KMS-11 (cell line): ENCODE measurements around the gene GGTLC2.

ENCODE experiments used
- H2AFZ ChIP-seq: fragments of 200-600 bp; sonication (generic); 2 replicates; pipeline ENCODE4 v1.6.1; 2016; ENCODE audit warnings: antibody characterized with exemption, mixed run types, low read depth
- H3K27ac ChIP-seq: fragments of 200-600 bp; sonication (generic); 2 replicates; pipeline ENCODE4 v1.6.1; 2016; ENCODE audit warnings: mild to moderate bottlenecking, mixed run types
- H3K27me3 ChIP-seq: fragments of 200-600 bp; sonication (generic); 2 replicates; pipeline ENCODE4 v1.6.1; 2017; ENCODE audit warnings: mild to moderate bottlenecking, low read depth, mixed run types, moderate library complexity; ENCODE audit not compliant: insufficient read depth
- H3K36me3 ChIP-seq: fragments of 200-600 bp; sonication (generic); 2 replicates; pipeline ENCODE4 v1.6.1; 2017; ENCODE audit warnings: mild to moderate bottlenecking, mixed run types; ENCODE audit not compliant: insufficient read depth
- H3K4me1 ChIP-seq: fragments of 200-600 bp; sonication (generic); 2 replicates; pipeline ENCODE4 v1.6.1; 2016; ENCODE audit warnings: mild to moderate bottlenecking, low read depth, mixed run types; ENCODE audit not compliant: poor library complexity, severe bottlenecking
- H3K4me2 ChIP-seq: fragments of 200-600 bp; sonication (generic); 2 replicates; pipeline ENCODE4 v1.7.0; 2016; ENCODE audit warnings: mild to moderate bottlenecking, mixed run types
- H3K4me3 ChIP-seq: fragments of 200-600 bp; sonication (generic); IDR thresholded peaks from 2 replicates; pipeline ENCODE4 v1.6.1; 2017; ENCODE audit warnings: low read depth, low read length, mixed read lengths; ENCODE audit not compliant: insufficient read depth
- H3K79me2 ChIP-seq: fragments of 200-600 bp; sonication (generic); 2 replicates; pipeline ENCODE4 v1.6.1; 2016; ENCODE audit warnings: low read depth, mixed run types; ENCODE audit not compliant: insufficient read depth
- H3K9ac ChIP-seq: fragments of 200-600 bp; sonication (generic); 2 replicates; pipeline ENCODE4 v1.6.1; 2016; ENCODE audit warnings: mild to moderate bottlenecking, mixed run types
- H4K20me1 ChIP-seq: fragments of 200-600 bp; sonication (generic); 2 replicates; pipeline ENCODE4 v1.6.1; 2016; ENCODE audit warnings: mild to moderate bottlenecking, mixed run types; ENCODE audit not compliant: insufficient read depth
- TF ChIP-seq, protein P1 (sequence below): fragments of 200-600 bp; sonication (generic); conservative IDR thresholded peaks from 2 replicates; pipeline ENCODE4 v1.6.1; 2017; ENCODE audit warnings: low read depth, mild to moderate bottlenecking, antibody characterized with exemption, low read length, moderate library complexity, mixed read lengths

GGTLC2 gene

DNA sequence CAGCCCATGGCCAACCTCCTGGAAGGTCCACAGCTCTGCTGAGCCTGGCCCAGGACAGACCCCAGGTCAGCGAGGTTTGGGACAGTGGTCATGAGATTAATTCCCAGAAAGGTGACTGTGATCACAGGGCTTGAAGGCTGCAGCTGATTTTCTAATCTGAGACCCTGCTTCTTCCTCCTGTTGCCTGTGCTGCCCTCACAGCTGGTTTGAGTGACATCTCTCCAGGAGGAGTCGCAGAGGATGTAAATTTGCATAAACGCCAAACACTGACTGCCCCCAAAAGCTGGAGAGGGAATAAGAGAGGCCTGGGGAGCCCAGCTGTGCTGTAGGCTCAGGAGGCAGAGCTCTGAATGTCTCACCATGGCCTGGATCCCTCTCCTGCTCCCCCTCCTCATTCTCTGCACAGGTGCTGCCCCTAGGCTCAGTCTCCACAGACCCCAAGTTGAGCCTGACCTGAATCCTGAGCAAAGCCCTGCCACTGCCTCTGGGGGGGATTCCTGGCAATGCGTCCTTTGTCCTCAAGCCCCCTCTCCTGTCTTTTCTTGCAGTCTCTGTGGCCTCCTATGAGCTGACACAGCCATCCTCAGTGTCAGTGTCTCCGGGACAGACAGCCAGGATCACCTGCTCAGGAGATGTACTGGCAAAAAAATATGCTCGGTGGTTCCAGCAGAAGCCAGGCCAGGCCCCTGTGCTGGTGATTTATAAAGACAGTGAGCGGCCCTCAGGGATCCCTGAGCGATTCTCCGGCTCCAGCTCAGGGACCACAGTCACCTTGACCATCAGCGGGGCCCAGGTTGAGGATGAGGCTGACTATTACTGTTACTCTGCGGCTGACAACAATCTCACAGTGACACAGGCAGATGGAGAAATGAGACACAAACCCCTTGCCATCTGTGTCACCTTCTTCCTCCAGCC, 23.8 kb downstream of the GGTLC2 start:
- Histone ChIP-seq H3K9ac (no peak overlapping the region), H3K4me1 (no peaks in the 10 kb centered on the region), H3K27ac (no peak overlapping the region), H2AFZ (no peak overlapping the region), H3K4me2 (no peak overlapping the region), H3K79me2 (no peaks in the 10 kb centered on the region), H3K4me3 (no peak overlapping the region), H3K27me3 (no peaks in the 10 kb centered on the region), H4K20me1 (no peaks in the 10 kb centered on the region), H3K36me3 (no peaks in the 10 kb centered on the region)
- TF ChIP-seq, protein P1, sequence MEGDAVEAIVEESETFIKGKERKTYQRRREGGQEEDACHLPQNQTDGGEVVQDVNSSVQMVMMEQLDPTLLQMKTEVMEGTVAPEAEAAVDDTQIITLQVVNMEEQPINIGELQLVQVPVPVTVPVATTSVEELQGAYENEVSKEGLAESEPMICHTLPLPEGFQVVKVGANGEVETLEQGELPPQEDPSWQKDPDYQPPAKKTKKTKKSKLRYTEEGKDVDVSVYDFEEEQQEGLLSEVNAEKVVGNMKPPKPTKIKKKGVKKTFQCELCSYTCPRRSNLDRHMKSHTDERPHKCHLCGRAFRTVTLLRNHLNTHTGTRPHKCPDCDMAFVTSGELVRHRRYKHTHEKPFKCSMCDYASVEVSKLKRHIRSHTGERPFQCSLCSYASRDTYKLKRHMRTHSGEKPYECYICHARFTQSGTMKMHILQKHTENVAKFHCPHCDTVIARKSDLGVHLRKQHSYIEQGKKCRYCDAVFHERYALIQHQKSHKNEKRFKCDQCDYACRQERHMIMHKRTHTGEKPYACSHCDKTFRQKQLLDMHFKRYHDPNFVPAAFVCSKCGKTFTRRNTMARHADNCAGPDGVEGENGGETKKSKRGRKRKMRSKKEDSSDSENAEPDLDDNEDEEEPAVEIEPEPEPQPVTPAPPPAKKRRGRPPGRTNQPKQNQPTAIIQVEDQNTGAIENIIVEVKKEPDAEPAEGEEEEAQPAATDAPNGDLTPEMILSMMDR, result no peak

GRCh38 chr22:22669093-22669492, 24.7 kb downstream of the GGTLC2 start:
- TF ChIP-seq, protein P1, result no peak
- H3K4me3 ChIP-seq, result no peak overlapping the region
- no peak overlapping the region for H3K27ac ChIP-seq
- H3K36me3 ChIP-seq, result no peaks in the 10 kb centered on the region
- no peak overlapping the region for H3K4me2 ChIP-seq
- no peak overlapping the region for H2AFZ ChIP-seq
- no peaks in the 10 kb centered on the region for H3K79me2 ChIP-seq
- H3K4me1 ChIP-seq, result no peaks in the 10 kb centered on the region
- no peaks in the 10 kb centered on the region for H4K20me1 ChIP-seq
- no peaks in the 10 kb centered on the region for H3K27me3 ChIP-seq
- no peak overlapping the region for H3K9ac ChIP-seq

GRCh38 chr22:22670076-22670795, 25.8 kb downstream of the GGTLC2 start:
- no peaks in the 10 kb centered on the region for H4K20me1 ChIP-seq
- TF ChIP-seq, protein P1, result no peak
- H3K4me1 ChIP-seq, result no peaks in the 10 kb centered on the region
- no peak overlapping the region for H3K9ac ChIP-seq
- H3K36me3 ChIP-seq, result no peaks in the 10 kb centered on the region
- no peaks in the 10 kb centered on the region for H3K79me2 ChIP-seq
- H3K4me3 ChIP-seq, result no peak overlapping the region
- H3K4me2 ChIP-seq, result no peak overlapping the region
- no peaks in the 10 kb centered on the region for H3K27me3 ChIP-seq
- H3K27ac ChIP-seq, result no peak overlapping the region
- H2AFZ ChIP-seq, result no peak overlapping the region

GRCh38 chr22:22671506-22671905, 27.1 kb downstream of the GGTLC2 start:
- H3K9ac ChIP-seq, result no peak overlapping the region
- TF ChIP-seq, protein P1, result no peak
- no peak overlapping the region for H3K4me2 ChIP-seq
- no peaks in the 10 kb centered on the region for H4K20me1 ChIP-seq
- H3K27ac ChIP-seq, result no peak overlapping the region
- no peak overlapping the region for H2AFZ ChIP-seq
- H3K27me3 ChIP-seq, result no peaks in the 10 kb centered on the region
- no peaks in the 10 kb centered on the region for H3K79me2 ChIP-seq
- H3K36me3 ChIP-seq, result no peaks in the 10 kb centered on the region
- no peaks in the 10 kb centered on the region for H3K4me1 ChIP-seq
- H3K4me3 ChIP-seq, result no peak overlapping the region
